RCC 7860 (cell line): ENCODE data around the gene UPK1B.

Experiments
- DNase-seq: peaks from one replicate; pipeline ENCODE4 v3.0.0-alpha.2; 2015; ENCODE audit warnings: low spot score
- FAIRE-seq: peaks from 2 replicates; lab custom pipeline; 2012; peaks lifted over from hg19 to GRCh38; lab: Jason Lieb, UNC

The UPK1B gene

DNA sequence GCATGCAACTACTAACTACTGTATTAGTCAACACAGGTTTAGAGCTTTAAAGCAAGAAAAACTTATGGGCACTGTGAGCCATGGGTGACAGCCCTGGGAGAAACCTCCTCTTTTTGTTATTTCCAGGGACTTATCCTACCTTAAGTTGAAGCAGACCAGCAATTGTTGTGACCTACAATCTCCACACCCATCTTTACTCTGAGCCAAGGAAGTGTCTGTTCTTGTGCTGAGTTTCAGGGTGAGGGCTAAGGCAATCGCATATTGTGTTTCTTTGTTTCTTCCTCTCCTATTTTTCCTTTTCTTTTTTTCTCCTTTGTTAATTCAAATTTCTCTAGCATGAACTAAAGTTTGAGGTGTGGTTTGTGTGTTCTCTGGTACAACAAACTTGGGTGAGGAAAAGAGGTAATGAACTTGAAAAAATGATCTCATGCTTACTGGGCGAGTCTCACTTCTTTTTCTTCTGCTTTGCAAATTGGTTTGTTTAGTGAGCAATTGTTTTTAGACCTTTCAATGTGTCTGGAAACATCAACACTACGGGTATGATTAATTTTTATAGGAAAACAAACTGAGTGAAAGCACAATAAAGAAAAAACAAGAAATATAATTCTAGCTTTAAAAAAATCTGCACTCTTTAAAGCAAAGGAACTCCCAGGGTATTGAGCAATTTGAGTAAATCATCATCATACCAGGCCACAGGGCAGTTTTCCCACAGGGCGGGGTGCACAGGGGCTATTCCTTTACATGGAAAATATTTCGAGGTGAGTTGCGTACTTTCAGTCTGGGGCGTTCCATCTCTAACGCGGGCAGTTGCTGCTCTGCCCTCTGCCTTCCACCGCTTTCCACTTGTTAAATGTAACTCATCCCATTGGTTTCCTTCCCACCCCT lies 2.7 kb downstream of the UPK1B start:
- DNase-seq: no peak
- FAIRE-seq: peak; percentile 35

DNA sequence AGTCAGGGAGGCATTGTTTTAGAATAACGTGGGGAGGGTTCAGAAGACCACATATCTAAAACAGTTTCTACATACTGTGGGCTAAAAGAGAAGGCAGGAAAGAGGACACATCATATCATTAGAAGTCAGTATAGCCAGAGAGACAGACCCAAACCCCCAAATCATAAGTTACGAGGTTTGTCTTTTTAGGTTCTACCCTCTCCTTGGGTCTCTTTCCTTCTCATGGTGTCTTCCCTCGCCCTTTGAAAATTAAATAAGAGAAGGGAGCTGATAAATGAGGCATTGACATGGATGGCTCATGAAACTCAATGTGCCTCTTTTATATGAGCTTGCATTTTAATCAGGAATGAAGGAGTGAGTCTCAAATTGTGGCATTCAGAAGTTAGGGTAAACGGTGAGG lies 3.4 kb downstream of the UPK1B start:
- FAIRE-seq (no peak), DNase-seq (no peak)

DNA sequence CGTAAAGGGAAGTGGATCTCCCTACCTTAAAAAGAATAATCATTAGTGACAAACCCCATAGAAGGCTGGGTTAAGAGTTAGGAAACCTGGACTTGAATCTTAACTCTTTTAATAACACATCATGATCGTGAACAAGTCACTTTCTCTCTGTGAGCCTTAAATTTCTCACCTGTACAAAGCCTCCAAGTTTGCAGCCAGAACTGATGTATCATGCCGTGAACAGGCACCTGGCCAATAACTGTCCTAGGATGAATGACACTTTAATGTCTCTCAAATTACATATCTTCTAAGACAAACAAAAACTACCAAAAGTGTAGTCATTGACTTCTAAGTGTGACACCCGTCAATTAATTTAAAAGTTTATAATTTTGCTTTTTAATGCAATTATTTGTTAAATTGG lies 3.9 kb downstream of the UPK1B start:
- no peak for DNase-seq
- FAIRE-seq: no peak

GRCh38 chr3:119181765-119182164 lies 8.4 kb downstream of the UPK1B start:
- FAIRE-seq: no peak

DNA sequence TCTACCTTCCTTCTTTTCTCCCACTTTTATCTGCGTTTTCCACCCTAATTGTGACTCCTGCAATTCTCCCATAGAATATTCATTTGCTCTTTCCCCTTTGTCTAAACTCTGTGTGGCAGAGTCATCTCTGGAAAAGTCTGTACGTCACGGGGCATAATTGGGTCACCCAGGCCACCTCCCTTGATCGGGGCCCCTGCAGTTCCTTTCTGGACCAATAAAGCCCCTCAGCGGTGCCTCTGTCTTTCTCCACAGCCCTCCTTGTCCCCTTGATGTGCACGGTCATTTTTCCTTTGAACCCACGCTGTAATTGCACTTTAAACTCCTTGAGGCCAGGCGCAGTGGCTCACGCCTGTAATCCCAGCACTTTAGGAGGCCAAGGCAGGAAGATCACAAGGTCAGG lies 10.7 kb downstream of the UPK1B start:
- DNase-seq: no peak
- FAIRE-seq: no peak

More at GRCh38 chr3:119181765-119182164, 8.4 kb downstream of the UPK1B start:
- DNase-seq: no peak

- FAIRE-seq (peak; percentile 82), DNase-seq (peak; percentile 78)
Observed at GRCh38 chr3:119184796-119185570, 11.6 kb downstream of the UPK1B start.

DNA sequence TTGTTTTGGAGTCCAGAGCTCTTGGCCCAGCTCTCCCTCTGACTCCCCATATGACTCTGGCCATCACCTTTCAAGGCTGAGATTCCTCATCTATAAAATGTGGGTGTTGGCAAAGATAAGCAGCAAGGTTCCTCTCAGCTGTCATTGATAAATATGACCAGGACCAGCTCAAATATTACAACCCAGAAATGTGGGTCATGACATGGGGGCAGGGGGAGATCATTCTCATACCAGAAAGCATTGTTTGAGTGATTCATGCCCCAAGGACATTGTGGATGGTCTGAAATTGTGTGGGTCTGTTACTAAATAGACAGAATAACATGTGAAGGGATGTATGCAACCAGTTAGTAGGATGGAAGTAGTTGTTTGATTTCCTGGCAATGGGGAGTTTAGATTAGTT lies 13.9 kb downstream of the UPK1B start:
- no peak for FAIRE-seq
- DNase-seq: no peak

GRCh38 chr3:119191800-119192199 lies 18.4 kb downstream of the UPK1B start:
- FAIRE-seq (no peak), DNase-seq (no peak)

DNA sequence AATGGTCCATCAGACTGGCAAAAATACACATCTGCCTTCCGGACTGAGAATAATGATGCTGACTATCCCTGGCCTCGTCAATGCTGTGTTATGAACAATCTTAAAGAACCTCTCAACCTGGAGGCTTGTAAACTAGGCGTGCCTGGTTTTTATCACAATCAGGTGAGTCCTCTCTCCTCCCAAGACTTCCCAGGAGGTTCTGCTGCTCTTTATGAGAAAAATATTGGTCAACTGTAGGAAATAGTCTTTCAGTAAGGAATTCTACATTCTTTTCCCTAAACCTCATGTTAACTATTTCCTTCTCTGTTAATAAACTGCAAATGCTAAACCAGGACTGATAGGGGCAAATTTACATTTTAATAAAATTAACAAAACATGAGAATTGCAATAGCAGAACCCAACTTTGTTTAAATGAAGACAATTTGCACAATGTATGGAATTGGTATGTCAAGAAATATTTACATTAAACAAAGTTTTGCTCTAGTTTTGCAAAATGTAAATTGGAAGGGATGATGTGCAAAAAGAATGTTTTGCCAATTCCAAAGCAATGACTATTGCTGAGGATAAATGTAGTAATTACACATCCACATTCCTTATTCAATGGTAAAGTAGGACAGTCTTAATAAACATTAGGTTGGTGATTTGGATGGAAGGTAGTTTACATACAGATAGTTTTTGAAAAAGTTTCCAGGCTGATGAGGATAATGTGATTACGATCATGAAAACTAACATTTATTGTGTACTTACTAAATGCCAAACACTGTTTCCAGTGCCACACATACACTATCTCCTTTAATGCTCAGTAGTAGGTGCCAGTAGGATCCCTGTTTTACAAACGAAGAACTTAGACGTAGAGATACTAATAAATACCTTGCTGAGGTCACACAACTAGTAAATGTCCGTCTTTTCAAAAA lies 21.1 kb downstream of the UPK1B start:
- no peak for FAIRE-seq
- no peak for DNase-seq

DNA sequence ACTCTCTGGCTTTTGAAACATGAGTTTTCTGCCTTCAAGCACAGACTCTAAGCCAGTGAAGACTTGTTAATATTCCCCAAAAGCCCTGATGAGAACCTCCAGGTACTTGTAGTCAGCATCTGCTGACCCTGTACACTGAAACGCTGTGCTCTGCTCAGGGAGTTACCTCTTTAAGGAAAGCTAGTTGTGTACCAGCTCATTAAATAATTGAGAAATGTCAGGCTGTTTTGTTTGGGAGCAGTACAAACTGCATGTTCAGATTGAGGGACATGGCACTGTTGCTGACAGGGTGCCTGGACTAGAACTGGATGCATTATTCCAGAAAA lies 21.7 kb downstream of the UPK1B start:
- DNase-seq (no peak), FAIRE-seq (no peak)

- FAIRE-seq: no peak
Observed at GRCh38 chr3:119195911-119196310, 22.5 kb downstream of the UPK1B start.

GRCh38 chr3:119205209-119205608 lies 31.8 kb downstream of the UPK1B start:
- FAIRE-seq: no peak

More at GRCh38 chr3:119195911-119196310, 22.5 kb downstream of the UPK1B start:
- peak; percentile 62 for DNase-seq

DNA sequence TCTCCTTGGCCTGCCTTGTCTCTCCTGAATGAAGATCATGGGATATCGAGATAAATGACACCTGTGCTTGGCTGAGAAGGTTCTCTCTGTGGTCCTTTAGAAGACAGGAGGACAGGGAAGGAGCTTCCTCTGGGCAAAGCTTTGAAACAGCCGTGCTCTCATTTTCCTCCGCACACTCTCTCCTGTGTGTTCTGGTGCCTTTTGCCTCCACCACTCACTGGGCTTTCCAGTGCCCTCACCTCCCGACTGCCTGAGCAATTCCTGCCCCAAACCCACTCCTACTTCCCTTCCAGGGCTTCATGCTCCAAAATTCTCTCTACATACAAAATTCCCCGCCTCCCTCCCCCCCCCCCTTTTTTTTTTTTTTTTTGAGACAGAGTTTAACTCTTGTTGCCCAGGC lies 32.3 kb downstream of the UPK1B start:
- FAIRE-seq (no peak), DNase-seq (no peak)

More at GRCh38 chr3:119205209-119205608, 31.8 kb downstream of the UPK1B start:
- no peak for DNase-seq

DNA sequence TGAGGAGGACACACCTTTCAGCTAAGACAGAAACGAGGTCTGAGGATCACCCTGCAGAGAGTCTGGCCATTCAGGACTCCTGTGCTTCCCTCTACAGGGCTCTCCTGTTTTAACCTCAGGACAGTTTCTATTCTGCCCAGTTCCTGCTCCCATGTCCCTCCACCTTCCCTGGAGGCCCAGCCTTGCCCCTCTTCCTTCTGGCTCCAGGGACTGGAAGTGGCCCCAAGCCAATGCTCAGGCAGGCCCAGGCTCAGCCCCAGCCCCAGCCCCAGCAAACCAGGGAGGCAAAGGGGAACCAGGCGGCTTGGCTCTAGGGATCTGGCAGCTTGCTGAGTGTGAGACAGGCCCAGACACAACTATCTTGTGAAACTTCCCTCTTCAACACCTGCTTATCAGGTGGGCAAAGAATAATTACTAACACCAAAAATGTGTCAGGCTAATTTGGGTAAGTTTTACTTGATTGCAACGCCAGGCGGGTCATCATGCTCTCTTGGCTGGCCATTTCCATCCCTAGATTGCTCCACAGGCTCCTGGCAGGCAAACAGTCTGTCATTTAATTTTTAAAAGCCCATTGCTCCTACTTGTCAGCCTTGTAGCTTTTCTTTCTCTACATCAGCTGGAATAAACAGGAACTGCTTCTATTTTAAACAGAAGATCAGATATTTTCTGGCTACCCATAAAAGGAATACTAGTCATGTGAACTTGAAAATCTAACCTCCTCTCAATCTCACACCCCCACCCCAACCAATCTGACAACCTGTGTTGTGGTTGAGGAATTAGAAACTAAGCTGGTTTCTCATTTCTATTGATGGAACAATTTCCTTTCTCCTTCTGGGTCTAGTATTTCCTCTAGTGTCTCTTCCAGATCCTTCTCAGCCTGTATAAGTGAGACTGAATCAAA lies 33.5 kb downstream of the UPK1B start:
- FAIRE-seq (no peak), DNase-seq (no peak)

- DNase-seq: no peak
- no peak for FAIRE-seq
Observed at GRCh38 chr3:119207512-119207875, 34.1 kb downstream of the UPK1B start.

GRCh38 chr3:119211193-119211592 lies 37.8 kb downstream of the UPK1B start:
- peak; percentile 93 for FAIRE-seq

DNA sequence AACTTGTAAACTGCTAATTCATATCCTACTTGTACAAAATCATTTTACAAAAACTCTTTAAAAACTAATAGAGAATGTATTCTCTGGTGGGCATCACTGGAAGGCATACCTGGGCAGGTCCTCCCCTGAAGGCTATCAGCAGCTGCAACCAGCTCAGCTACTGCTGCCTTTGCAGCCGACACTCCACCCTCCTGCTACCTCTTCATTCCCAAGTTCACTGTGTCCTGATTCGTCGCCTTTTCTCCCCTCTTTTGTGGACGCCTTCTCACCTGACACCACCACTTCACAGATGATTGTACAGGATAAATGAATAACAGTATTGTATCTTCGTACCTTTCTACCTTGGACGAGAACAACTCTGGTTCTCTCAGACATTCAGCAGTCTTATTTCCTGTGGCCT lies 38.4 kb downstream of the UPK1B start:
- FAIRE-seq: no peak
- DNase-seq: no peak

More at GRCh38 chr3:119211193-119211592, 37.8 kb downstream of the UPK1B start:
- peak; percentile 74 for DNase-seq

GRCh38 chr3:119219069-119219468 lies 45.7 kb downstream of the UPK1B start:
- DNase-seq: no peak
- no peak for FAIRE-seq

- FAIRE-seq (no peak), DNase-seq (no peak)
Observed at GRCh38 chr3:119220198-119220597, 46.8 kb downstream of the UPK1B start.
